ENCODE results near the gene CAMK1D.

DNA sequence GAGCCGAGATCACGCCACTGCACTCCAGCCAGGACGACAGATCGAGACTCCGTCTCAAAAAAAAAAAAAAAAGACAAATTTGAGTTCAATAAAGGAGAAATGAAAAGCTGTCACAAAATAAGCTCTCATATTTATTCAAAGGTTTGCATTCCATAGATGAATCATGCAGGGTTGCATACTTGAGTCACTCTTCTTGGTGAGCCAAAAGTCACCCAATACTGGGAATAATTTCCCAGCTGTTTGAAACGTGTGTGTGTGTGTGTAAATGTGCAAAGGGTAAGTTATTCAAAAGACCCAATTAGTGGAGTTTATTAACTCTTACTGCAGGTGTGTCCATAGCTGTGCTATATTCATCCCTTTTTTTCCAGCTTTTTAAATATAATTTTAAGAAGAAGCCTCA lies 354.5 kb downstream of the CAMK1D start:
- TF ChIP-seq, protein P1, sequence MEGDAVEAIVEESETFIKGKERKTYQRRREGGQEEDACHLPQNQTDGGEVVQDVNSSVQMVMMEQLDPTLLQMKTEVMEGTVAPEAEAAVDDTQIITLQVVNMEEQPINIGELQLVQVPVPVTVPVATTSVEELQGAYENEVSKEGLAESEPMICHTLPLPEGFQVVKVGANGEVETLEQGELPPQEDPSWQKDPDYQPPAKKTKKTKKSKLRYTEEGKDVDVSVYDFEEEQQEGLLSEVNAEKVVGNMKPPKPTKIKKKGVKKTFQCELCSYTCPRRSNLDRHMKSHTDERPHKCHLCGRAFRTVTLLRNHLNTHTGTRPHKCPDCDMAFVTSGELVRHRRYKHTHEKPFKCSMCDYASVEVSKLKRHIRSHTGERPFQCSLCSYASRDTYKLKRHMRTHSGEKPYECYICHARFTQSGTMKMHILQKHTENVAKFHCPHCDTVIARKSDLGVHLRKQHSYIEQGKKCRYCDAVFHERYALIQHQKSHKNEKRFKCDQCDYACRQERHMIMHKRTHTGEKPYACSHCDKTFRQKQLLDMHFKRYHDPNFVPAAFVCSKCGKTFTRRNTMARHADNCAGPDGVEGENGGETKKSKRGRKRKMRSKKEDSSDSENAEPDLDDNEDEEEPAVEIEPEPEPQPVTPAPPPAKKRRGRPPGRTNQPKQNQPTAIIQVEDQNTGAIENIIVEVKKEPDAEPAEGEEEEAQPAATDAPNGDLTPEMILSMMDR (IDR thresholded peaks at IDR 0.05), result no peak
- no peak for TF ChIP-seq POLR2A (IDR thresholded peaks at IDR 0.05)
- no peak for TF ChIP-seq EP300 (IDR thresholded peaks at IDR 0.05; ENCODE audit: low read depth)
- no peak for TF ChIP-seq POLR2AphosphoS5 (IDR thresholded peaks at IDR 0.05)
